ENCODE results near the gene PSMA7.

DNA sequence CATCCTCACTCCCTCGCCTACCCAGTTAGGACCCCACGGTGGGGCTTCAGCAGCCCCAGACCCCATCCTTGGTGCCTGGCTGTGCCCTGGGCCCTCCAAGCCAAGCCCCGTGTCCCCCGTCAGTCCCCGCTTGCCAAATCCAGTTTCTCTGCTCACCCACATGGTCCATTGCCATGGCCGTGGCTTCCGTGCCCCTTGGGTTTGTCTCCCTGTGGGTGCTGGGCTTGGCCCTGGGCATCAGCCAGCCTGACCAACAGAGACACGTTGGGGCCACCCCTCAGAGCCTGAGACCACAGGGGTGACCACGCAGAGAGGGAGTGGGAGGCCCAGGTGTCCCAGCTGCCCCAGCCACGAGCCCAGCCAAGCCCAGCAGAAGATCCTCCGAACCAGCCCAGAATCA is 8.0 kb upstream of the PSMA7 start:
- TF ChIP-seq TAF1 (IDR thresholded peaks at IDR 0.05; ENCODE audit: low read depth, low read length): no peak
- no peak for TF ChIP-seq POLR2A (IDR thresholded peaks at IDR 0.05; ENCODE audit: low read depth, low read length)
